ENCODE results near the gene CHST10.
"Not testable (repeated sequence)": the region's sequence is repeated elsewhere in the genome, so short reads cannot be mapped to it uniquely, and the experiment has no call there.

- TF ChIP-seq CHD1 (IDR thresholded peaks at IDR 0.05; ENCODE audit: low read depth, low read length); DPF2 (IDR thresholded peaks at IDR 0.05); TCF3 (IDR thresholded peaks at IDR 0.05; ENCODE audit: borderline replicate concordance, insufficient read depth, low read depth, low read length); SREBF2 (IDR thresholded peaks at IDR 0.05; ENCODE audit: low read length); POLR2AphosphoS2 (IDR thresholded peaks at IDR 0.05; ENCODE audit: low read depth, low read length); RCOR1 (conservative IDR thresholded peaks at IDR 0.05; ENCODE audit: low read depth, low read length); LARP7 (IDR thresholded peaks at IDR 0.05); YY1 (IDR thresholded peaks at IDR 0.05; ENCODE audit: low read depth, low read length); ASH2L (IDR thresholded peaks at IDR 0.05; ENCODE audit: borderline replicate concordance, low read depth): not testable (repeated sequence)
- TF ChIP-seq, protein P1, sequence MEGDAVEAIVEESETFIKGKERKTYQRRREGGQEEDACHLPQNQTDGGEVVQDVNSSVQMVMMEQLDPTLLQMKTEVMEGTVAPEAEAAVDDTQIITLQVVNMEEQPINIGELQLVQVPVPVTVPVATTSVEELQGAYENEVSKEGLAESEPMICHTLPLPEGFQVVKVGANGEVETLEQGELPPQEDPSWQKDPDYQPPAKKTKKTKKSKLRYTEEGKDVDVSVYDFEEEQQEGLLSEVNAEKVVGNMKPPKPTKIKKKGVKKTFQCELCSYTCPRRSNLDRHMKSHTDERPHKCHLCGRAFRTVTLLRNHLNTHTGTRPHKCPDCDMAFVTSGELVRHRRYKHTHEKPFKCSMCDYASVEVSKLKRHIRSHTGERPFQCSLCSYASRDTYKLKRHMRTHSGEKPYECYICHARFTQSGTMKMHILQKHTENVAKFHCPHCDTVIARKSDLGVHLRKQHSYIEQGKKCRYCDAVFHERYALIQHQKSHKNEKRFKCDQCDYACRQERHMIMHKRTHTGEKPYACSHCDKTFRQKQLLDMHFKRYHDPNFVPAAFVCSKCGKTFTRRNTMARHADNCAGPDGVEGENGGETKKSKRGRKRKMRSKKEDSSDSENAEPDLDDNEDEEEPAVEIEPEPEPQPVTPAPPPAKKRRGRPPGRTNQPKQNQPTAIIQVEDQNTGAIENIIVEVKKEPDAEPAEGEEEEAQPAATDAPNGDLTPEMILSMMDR (IDR thresholded peaks at IDR 0.05 in 2 of 3, conservative IDR thresholded peaks at IDR 0.05 in 1 of 3; ENCODE audit: control insufficient read depth in 2 of 3, extremely low read depth in 1 of 3, insufficient read depth in 1 of 3, low read depth in 3 of 3, low read length in 3 of 3) = not testable (repeated sequence)
- TF ChIP-seq, protein P2, sequence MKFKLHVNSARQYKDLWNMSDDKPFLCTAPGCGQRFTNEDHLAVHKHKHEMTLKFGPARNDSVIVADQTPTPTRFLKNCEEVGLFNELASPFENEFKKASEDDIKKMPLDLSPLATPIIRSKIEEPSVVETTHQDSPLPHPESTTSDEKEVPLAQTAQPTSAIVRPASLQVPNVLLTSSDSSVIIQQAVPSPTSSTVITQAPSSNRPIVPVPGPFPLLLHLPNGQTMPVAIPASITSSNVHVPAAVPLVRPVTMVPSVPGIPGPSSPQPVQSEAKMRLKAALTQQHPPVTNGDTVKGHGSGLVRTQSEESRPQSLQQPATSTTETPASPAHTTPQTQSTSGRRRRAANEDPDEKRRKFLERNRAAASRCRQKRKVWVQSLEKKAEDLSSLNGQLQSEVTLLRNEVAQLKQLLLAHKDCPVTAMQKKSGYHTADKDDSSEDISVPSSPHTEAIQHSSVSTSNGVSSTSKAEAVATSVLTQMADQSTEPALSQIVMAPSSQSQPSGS (IDR thresholded peaks at IDR 0.05; ENCODE audit: low read length) = not testable (repeated sequence)
- TF ChIP-seq, protein P3, sequence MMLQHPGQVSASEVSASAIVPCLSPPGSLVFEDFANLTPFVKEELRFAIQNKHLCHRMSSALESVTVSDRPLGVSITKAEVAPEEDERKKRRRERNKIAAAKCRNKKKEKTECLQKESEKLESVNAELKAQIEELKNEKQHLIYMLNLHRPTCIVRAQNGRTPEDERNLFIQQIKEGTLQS (IDR thresholded peaks at IDR 0.05; ENCODE audit: borderline replicate concordance, extremely low read depth, low read depth, low read length) = not testable (repeated sequence)
These were observed 72.3 kb downstream of the CHST10 start for GRCh38 chr2:100345144-100345543.

All from GM12878 (cell line).